OCI-LY7 (cell line): ENCODE measurements around the gene CLSTN2.

Experiments used
- EZH2phosphoT487 ChIP-seq: fragments of 200-600 bp; sonication (generic); IDR thresholded peaks from 2 replicates; pipeline ENCODE4 v1.6.1; 2018; ENCODE audit warnings: low read depth, borderline replicate concordance, mild to moderate bottlenecking, mixed run types, antibody characterized with exemption, low read length, moderate library complexity, mixed read lengths
- TF ChIP-seq, protein P1 (sequence below): fragments of 200-600 bp; sonication (generic); conservative IDR thresholded peaks from 2 replicates; pipeline ENCODE4 v1.5.1; 2014; ENCODE audit warnings: mild to moderate bottlenecking, antibody characterized with exemption, low read length, moderate library complexity, mixed read lengths

DNA sequence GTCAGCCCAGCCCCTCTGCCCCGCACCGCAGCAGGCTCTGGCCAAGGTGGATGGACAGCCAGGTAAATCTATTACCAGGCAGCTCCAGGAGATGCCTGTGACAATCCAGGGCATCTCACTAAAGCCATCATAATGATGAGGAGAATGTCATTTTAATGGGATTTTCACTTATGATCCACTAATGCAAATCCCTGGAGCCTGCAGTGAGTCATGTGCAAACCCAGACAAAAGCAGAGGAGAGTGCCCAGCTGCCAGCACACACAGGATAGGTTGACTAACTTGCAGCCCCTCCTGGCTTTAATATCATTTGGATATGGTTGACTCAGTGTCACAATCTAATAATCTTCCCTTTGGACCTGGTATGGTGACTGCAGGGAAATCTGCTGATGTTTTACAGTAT lies 536.0 kb downstream of the CLSTN2 start:
- TF ChIP-seq, protein P1, sequence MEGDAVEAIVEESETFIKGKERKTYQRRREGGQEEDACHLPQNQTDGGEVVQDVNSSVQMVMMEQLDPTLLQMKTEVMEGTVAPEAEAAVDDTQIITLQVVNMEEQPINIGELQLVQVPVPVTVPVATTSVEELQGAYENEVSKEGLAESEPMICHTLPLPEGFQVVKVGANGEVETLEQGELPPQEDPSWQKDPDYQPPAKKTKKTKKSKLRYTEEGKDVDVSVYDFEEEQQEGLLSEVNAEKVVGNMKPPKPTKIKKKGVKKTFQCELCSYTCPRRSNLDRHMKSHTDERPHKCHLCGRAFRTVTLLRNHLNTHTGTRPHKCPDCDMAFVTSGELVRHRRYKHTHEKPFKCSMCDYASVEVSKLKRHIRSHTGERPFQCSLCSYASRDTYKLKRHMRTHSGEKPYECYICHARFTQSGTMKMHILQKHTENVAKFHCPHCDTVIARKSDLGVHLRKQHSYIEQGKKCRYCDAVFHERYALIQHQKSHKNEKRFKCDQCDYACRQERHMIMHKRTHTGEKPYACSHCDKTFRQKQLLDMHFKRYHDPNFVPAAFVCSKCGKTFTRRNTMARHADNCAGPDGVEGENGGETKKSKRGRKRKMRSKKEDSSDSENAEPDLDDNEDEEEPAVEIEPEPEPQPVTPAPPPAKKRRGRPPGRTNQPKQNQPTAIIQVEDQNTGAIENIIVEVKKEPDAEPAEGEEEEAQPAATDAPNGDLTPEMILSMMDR = no peak
- no peak for TF ChIP-seq EZH2phosphoT487
